T-helper 9 cell (primary cell): Measurements from ENCODE around the gene ROR2.

ENCODE experiments used
- DNase-seq: peaks from one replicate; pipeline ENCODE4 v3.0.0-alpha.2; 2020

Gene ROR2

GRCh38 chr9:91873637-91874051, 76.4 kb downstream of the ROR2 start:
- DNase-seq = no peak

DNA sequence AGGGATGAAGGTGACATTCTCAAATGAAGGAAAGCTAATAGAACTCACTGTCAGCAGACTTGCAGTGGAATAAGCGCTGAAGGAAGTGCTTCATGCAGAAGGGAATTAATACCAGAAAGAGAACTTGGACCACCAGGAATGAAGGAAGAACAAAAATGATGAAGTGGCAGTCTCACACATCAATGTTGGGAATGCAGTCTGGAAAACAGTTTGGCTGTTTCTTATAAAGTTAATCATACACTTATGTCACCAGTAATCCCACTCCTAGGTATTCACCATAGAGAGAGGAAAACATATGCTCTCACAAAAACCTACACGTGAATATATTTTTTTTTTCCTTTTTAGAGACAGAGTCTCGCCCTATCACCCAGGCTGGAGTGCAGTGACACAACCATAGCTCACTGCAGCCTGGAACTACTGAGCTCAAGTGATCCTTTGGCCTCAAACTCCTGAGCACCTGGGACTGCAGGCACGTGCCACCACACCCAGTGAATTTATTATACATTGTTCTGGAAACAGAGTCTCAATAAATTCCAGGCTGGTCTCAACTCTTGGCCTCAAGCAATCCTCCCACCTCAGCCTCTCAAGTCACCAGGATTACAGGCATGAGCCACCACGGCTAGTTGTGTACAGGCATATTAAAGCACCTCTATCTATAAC, 81.2 kb downstream of the ROR2 start:
- no peak for DNase-seq

- no peak for DNase-seq
These were observed 82.3 kb downstream of the ROR2 start for GRCh38 chr9:91867740-91868139.

- DNase-seq = no peak
These were observed 85.0 kb downstream of the ROR2 start for GRCh38 chr9:91865041-91865440.

DNA sequence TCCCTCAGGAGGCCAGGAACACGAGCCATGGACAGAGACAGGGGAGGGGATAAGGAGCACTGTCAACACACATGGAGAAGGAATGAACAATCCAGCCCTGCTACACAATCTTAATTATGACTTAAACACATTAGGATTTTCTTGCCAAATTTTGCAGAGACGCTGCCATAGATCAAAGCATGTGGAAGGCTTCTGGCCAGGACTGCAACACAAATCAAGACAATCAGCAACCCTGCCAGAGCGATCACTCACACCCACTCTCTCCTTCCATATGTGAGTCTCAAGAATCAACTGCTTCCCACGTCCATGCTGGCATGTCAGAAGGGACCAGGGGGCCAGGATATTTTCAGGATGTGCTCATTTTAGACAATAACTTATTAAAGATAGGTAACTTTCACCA, 85.6 kb downstream of the ROR2 start:
- no peak for DNase-seq

- no peak for DNase-seq
These were observed 86.6 kb downstream of the ROR2 start for GRCh38 chr9:91863469-91863868.

GRCh38 chr9:91858213-91859030, 91.6 kb downstream of the ROR2 start:
- DNase-seq = no peak

GRCh38 chr9:91857291-91858212, 92.5 kb downstream of the ROR2 start:
- no peak for DNase-seq

- DNase-seq = no peak
These were observed 93.6 kb downstream of the ROR2 start for GRCh38 chr9:91856419-91856818.

DNA sequence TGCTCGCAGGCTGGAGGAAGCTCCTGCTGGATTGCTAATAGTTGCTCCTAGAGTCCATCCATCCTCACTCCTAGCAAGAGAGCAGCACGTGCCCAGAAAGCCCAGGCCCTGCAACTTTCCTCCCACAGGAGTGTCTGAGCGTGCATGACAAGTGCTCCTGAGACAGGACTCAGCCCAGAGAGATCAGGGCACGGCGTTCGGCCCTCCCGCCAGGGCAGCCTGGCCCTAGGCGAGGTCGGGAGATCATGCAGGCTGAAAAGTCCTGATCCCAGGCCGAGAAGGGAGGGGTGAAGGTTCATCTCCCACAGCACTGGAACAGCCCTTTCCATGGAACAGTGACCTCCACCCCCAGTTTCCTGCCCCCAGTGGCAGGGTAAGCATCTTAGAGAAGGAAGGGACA, 94.8 kb downstream of the ROR2 start:
- no peak for DNase-seq

DNA sequence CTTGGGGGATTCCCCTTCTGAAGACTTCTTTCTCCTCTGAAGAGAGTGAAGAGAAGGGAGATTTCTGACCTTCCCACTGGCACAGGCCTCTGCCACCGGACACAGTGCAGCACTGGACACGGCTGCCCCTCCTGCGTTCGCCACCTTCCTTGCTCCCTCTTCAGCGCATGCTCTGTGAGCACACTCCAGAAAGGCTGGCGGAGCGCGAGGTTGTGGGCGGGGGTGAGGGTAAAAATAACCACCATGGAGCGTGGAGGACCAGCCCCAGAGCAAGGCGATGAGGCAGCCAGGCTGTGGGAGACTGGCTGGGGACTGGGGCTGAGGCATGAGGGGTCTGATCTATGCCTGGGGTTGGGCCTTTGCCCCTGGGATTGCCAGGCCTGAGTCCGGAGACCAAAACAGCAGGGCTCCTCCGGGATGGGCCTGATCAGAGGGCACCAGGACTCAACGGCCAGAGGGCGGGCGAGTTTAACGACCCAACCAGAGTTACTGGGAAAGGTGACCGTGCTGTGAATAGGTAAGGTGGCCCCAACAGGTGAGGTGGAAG, 97.2 kb downstream of the ROR2 start:
- DNase-seq = no peak

- DNase-seq = no peak
These were observed 100.3 kb downstream of the ROR2 start for GRCh38 chr9:91849694-91850093.

GRCh38 chr9:91848146-91848545, 101.9 kb downstream of the ROR2 start:
- DNase-seq = no peak

DNA sequence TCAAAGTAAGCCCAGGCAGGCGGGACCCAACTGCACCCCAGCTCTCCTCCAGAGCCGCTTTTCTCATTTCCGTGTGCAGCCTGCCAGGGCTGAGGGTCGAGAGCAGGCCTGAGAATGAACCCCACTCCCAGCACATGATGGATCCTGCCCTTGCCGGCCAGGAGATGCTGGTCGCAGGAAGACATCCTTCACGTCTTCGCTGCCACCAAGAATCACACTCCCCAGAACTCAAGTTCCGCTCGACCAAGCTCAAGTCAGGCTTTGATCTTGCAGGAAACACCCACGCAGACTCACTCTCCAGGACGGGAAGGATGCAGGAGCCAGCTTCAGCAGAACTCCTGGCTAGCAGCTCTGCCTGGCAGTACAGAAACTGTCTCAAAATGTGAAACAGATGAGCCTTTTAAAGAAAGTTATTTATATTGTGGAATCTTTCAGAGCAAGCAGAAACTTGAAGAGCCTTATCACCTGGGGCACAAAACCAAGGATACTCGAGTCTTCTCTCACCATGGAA, 102.4 kb downstream of the ROR2 start:
- no peak for DNase-seq

- no peak for DNase-seq
These were observed 104.1 kb downstream of the ROR2 start for GRCh38 chr9:91845879-91846278.

DNA sequence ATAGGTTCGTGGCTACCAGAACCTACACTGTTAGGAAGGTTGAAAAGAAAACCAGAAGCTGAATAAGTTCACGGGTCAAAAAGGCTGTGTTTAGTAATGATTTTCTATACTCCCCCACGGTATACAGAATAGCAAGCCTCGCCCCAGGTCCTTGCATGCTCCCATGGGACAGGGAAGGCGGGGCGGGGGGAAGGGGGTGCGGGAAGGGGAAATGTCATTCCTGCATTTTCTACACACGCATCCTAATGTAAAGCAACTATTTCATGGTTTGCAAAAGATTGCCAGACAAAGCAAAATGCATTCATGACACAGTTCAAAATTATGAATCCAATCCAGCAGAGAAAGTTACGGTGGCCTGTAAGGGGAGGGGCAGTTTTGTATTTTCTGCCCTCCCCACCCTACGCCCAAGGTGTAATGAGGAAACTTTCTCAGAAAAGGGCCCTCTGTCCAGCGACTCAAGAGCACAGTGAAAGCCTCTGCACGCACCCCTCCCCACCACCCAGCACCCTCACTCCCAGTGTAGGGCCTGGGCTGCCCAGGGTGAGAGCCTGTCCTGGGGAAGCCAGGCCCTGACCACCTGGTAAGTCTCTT, 105.2 kb downstream of the ROR2 start:
- DNase-seq = no peak

GRCh38 chr9:91844190-91844589, 105.8 kb downstream of the ROR2 start:
- no peak for DNase-seq

GRCh38 chr9:91843623-91844148, 106.3 kb downstream of the ROR2 start:
- no peak for DNase-seq

- no peak for DNase-seq
These were observed 106.9 kb downstream of the ROR2 start for GRCh38 chr9:91843093-91843492.

DNA sequence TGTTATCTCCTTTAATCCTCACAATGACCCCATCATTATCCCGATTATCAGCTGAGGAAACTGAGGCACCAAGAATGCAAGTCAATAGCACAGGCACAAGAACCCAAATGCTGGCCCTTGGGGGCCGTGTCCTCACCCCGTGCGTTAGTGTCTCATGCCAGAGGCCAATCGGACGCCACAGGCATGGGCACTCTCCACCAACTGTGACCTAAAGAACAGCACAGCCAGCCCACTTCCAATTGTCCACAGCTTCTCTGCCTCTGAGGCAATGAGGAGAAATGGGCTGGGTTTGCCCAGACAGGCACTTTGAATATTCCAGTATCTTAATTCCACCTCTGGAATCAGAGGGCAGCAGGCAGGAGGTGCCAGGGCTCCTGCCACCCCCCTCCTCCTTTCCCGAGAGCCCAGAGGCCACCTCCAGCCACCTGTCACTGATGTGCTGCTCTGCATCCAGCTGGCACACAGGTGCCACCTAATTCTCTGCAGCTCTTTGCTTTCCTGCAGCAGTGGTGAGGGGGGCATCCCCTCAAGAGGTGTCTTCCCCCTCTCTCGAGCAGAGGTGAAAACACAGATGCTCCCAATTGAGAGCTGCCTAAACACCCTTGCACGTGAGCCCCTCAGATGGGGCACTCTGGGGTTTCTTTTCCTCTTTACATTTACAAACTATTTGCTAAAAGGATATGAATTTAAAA, 107.5 kb downstream of the ROR2 start:
- DNase-seq = no peak

GRCh38 chr9:91841591-91841990, 108.4 kb downstream of the ROR2 start:
- DNase-seq = no peak

- no peak for DNase-seq
These were observed 109.1 kb downstream of the ROR2 start for GRCh38 chr9:91840882-91841281.
